ENCODE measurements around the gene ZNF644. TPM values are rescaled to one million over a fixed set of nuclear protein-coding genes. Genes with fewer than 3 reads are reported as not detected.

ZNF644 gene
- total and polyA plus RNA-seq, 9 donors = 21.0 to 68.6 (median 56.6) TPM

GRCh38 chr1:91012196-91012595 lies 9.6 kb downstream of the ZNF644 start:
- intact Hi-C loops (cut with DNase I) = no loop called here
- peaks cover 6% of the 10 kb centered on the region for H3K4me1 ChIP-seq (ENCODE audit: insufficient read depth)
- 79 to 86% (median 80%) methylated on average over 4 of the region's 4 CpGs for WGBS, 3 donors

GRCh38 chr1:91011726-91012125 lies 10.1 kb downstream of the ZNF644 start:
- TF ChIP-seq EP300 (IDR thresholded peaks at IDR 0.05) = no peak
- TF ChIP-seq CTCF (IDR thresholded peaks at IDR 0.05) = no peak
- no peak for TF ChIP-seq POLR2A (IDR thresholded peaks at IDR 0.05)
- intact Hi-C loops (cut with DNase I) = no loop called here
- Histone ChIP-seq H3K9me3 (no peaks in the 10 kb centered on the region), H3K27ac (no peak overlapping the region), H3K27me3 (no peaks in the 10 kb centered on the region), H3K36me3 (no peaks in the 10 kb centered on the region), H3K4me3 (no peak overlapping the region), H3K4me1 (ENCODE audit: insufficient read depth) (peaks cover 6% of the 10 kb centered on the region)
- DNase-seq = no peak
- WGBS, 3 donors = 16 to 19% (median 16%) methylated on average over 1 of the region's 1 CpG

More at GRCh38 chr1:91012196-91012595, 9.6 kb downstream of the ZNF644 start:
- no peak for DNase-seq
- TF ChIP-seq CTCF (IDR thresholded peaks at IDR 0.05) = no peak
- no peak for TF ChIP-seq EP300 (IDR thresholded peaks at IDR 0.05)
- TF ChIP-seq POLR2A (IDR thresholded peaks at IDR 0.05) = no peak
- Histone ChIP-seq H3K4me3 (no peak overlapping the region), H3K9me3 (no peaks in the 10 kb centered on the region), H3K27ac (no peak overlapping the region), H3K27me3 (no peaks in the 10 kb centered on the region), H3K36me3 (no peaks in the 10 kb centered on the region)

GRCh38 chr1:91007827-91008226 lies 14.0 kb downstream of the ZNF644 start:
- no peaks in the 10 kb centered on the region for H3K27me3 ChIP-seq

GRCh38 chr1:91007092-91007491 lies 14.7 kb downstream of the ZNF644 start:
- H3K4me1 ChIP-seq (ENCODE audit: insufficient read depth) = peaks cover 3% of the 10 kb centered on the region
- TF ChIP-seq POLR2A (IDR thresholded peaks at IDR 0.05) (no peak), EP300 (IDR thresholded peaks at IDR 0.05) (no peak), CTCF (IDR thresholded peaks at IDR 0.05) (no peak)
- no peaks in the 10 kb centered on the region for H3K9me3 ChIP-seq
- H3K36me3 ChIP-seq = no peaks in the 10 kb centered on the region
- WGBS, 3 donors = 91 to 93% (median 91%) methylated on average over 7 of the region's 7 CpGs
- intact Hi-C loops (cut with DNase I) = no loop called here
- no peak overlapping the region for H3K27ac ChIP-seq
- H3K4me3 ChIP-seq = no peak overlapping the region
- H3K27me3 ChIP-seq = no peaks in the 10 kb centered on the region
- DNase-seq = no peak

More at GRCh38 chr1:91007827-91008226, 14.0 kb downstream of the ZNF644 start:
- DNase-seq = no peak
- no peak for TF ChIP-seq EP300 (IDR thresholded peaks at IDR 0.05)
- no peak for TF ChIP-seq POLR2A (IDR thresholded peaks at IDR 0.05)
- TF ChIP-seq CTCF (IDR thresholded peaks at IDR 0.05) = no peak
- intact Hi-C loops (cut with DNase I) = no loop called here
- no peaks in the 10 kb centered on the region for H3K9me3 ChIP-seq
- peaks cover 4% of the 10 kb centered on the region for H3K4me1 ChIP-seq (ENCODE audit: insufficient read depth)
- H3K4me3 ChIP-seq = no peak overlapping the region
- no peak overlapping the region for H3K27ac ChIP-seq
- H3K36me3 ChIP-seq = no peaks in the 10 kb centered on the region
